ENCODE measurements around the gene ASTN1. TPM values are rescaled to one million over a fixed set of nuclear protein-coding genes. Genes with fewer than 3 reads are reported as not detected.

Gene ASTN1
- under 0.01 TPM in 1 of 2 replicates, not detected in the other for total RNA-seq

- no peak for DNase-seq (ENCODE audit: low read depth, low spot score)
Measured at GRCh38 chr1:177164380-177165068, at the start of gene ASTN1. ASTN1 (minus strand) TSS chr1:177164712; CDS start chr1:177164676, 36 bp downstream.

- no peak for DNase-seq (ENCODE audit: low read depth, low spot score)
Measured at GRCh38 chr1:177211231-177211630, 46.7 kb upstream of the ASTN1 start.

GRCh38 chr1:177210071-177210470, 45.6 kb upstream of the ASTN1 start:
- DNase-seq (ENCODE audit: low read depth, low spot score): no peak

GRCh38 chr1:177209357-177209756, 44.8 kb upstream of the ASTN1 start:
- peak; percentile 15 for DNase-seq (ENCODE audit: low read depth, low spot score)

GRCh38 chr1:177208920-177209319, 44.4 kb upstream of the ASTN1 start:
- no peak for DNase-seq (ENCODE audit: low read depth, low spot score)

- DNase-seq (ENCODE audit: low read depth, low spot score): no peak
Measured at GRCh38 chr1:177206831-177207355, 42.4 kb upstream of the ASTN1 start.

- DNase-seq (ENCODE audit: low read depth, low spot score): no peak
Measured at GRCh38 chr1:177200290-177200689, 35.8 kb upstream of the ASTN1 start.

GRCh38 chr1:177198243-177198642, 33.7 kb upstream of the ASTN1 start:
- DNase-seq (ENCODE audit: low read depth, low spot score): no peak

- DNase-seq (ENCODE audit: low read depth, low spot score): no peak
Measured at GRCh38 chr1:177190308-177190970, 25.9 kb upstream of the ASTN1 start.

- no peak for DNase-seq (ENCODE audit: low read depth, low spot score)
Measured at GRCh38 chr1:177186639-177187038, 22.1 kb upstream of the ASTN1 start.

- no peak for DNase-seq (ENCODE audit: low read depth, low spot score)
Measured at GRCh38 chr1:177185209-177185608, 20.7 kb upstream of the ASTN1 start.

- no peak for DNase-seq (ENCODE audit: low read depth, low spot score)
Measured at GRCh38 chr1:177183836-177184235, 19.3 kb upstream of the ASTN1 start.

GRCh38 chr1:177181631-177182291, 17.2 kb upstream of the ASTN1 start:
- DNase-seq (ENCODE audit: low read depth, low spot score): no peak

- DNase-seq (ENCODE audit: low read depth, low spot score): no peak
Measured at GRCh38 chr1:177181280-177181630, 16.7 kb upstream of the ASTN1 start.

- no peak for DNase-seq (ENCODE audit: low read depth, low spot score)
Measured at GRCh38 chr1:177174921-177175634, 10.6 kb upstream of the ASTN1 start.

- no peak for DNase-seq (ENCODE audit: low read depth, low spot score)
Measured at GRCh38 chr1:177173976-177174375, 9.5 kb upstream of the ASTN1 start.

- no peak for DNase-seq (ENCODE audit: low read depth, low spot score)
Measured at GRCh38 chr1:177172866-177173265, 8.4 kb upstream of the ASTN1 start.

- DNase-seq (ENCODE audit: low read depth, low spot score): no peak
Measured at GRCh38 chr1:177172272-177172671, 7.8 kb upstream of the ASTN1 start.

- DNase-seq (ENCODE audit: low read depth, low spot score): no peak
Measured at GRCh38 chr1:177171536-177172123, 7.1 kb upstream of the ASTN1 start.

GRCh38 chr1:177170756-177171535, 6.4 kb upstream of the ASTN1 start, which contains the start of gene BRINP2:
BRINP2 (plus strand) TSS chr1:177170958; CDS start chr1:177229877, 58,919 bp downstream.
- no peak for DNase-seq (ENCODE audit: low read depth, low spot score)

Data from pulmonary artery endothelial cell (primary cell).